HepG2 (cell line): Measurements from ENCODE around the gene LMF2. TPM values are rescaled to one million over a fixed set of nuclear protein-coding genes. Genes with fewer than 3 reads are reported as not detected.

Experiments used
- AGO1 ChIP-seq: fragments of 200-400 bp; formaldehyde crosslinking; IDR thresholded peaks from 2 replicates; pipeline ENCODE4 v1.6.1; 2017; ENCODE audit warnings: mild to moderate bottlenecking, low read depth, low read length, moderate library complexity; ENCODE audit not compliant: poor library complexity, severe bottlenecking
- ETS1 ChIP-seq: sonication (generic); formaldehyde crosslinking; IDR thresholded peaks from 2 replicates; pipeline ENCODE4 v1.4.0; 2020; ENCODE audit warnings: missing genetic modification reagents
- FOXP1 ChIP-seq, 2 experiments: fragments of 450-650 bp in 1 of 2; IDR thresholded peaks; 2 replicates each; pipeline ENCODE4 v1.6.1; 2017 to 2018; ENCODE audit warnings: antibody characterized with exemption in 1 of 2
- KDM5A ChIP-seq: fragments of 200-600 bp; sonication (generic); IDR thresholded peaks from 2 replicates; pipeline ENCODE4 v1.7.0; 2018; ENCODE audit warnings: antibody characterized with exemption, mild to moderate bottlenecking, low read length, borderline replicate concordance
- PAF1 ChIP-seq: IDR thresholded peaks from 2 replicates; pipeline ENCODE4 v1.6.1; 2016; ENCODE audit warnings: missing genetic modification reagents, missing compliant biosample characterization
- PHF20 ChIP-seq: sonication (generic); formaldehyde crosslinking; IDR thresholded peaks from 2 replicates; pipeline ENCODE4 v1.5.0; 2020; ENCODE audit warnings: mild to moderate bottlenecking, missing genetic modification reagents
- PRMT3 ChIP-seq: sonication (generic); formaldehyde crosslinking; IDR thresholded peaks from 2 replicates; pipeline ENCODE4 v1.8.1; 2022; ENCODE audit warnings: low read depth, mild to moderate bottlenecking, moderate library complexity, missing genetic modification reagents, borderline replicate concordance
- RNF219 ChIP-seq: sonication (generic); formaldehyde crosslinking; IDR thresholded peaks from 2 replicates; pipeline ENCODE4 v1.5.0; 2020; ENCODE audit warnings: mild to moderate bottlenecking, missing genetic modification reagents
- SIN3A ChIP-seq: IDR thresholded peaks from 2 replicates; pipeline ENCODE4 v1.6.1; 2011; ENCODE audit warnings: low read depth, mild to moderate bottlenecking, control low read depth, low read length, borderline replicate concordance
- SMAD1 ChIP-seq: sonication (generic); formaldehyde crosslinking; IDR thresholded peaks from 2 replicates; pipeline ENCODE4 v1.4.0; 2020; ENCODE audit warnings: missing genetic modification reagents, low read depth, mild to moderate bottlenecking, borderline replicate concordance
- SMAD9 ChIP-seq: sonication (generic); formaldehyde crosslinking; IDR thresholded peaks from 2 replicates; pipeline ENCODE4 v1.5.1; 2020; ENCODE audit warnings: mild to moderate bottlenecking, missing genetic modification reagents
- SOX13 ChIP-seq, 3 experiments: fragments of 450-650 bp in 1 of 3; sonication (generic) in 1 of 3; formaldehyde crosslinking in 1 of 3; IDR thresholded peaks in 2 of 3; conservative IDR thresholded peaks in 1 of 3; 2 replicates each; pipeline versions ENCODE4 v1.5.0 to v1.6.1; 2016 to 2020; ENCODE audit warnings: antibody characterized with exemption in 1 of 3, mild to moderate bottlenecking in 1 of 3, missing compliant biosample characterization in 1 of 3, missing genetic modification reagents in 1 of 3, moderate library complexity in 1 of 3
- SP5 ChIP-seq: IDR thresholded peaks from 2 replicates; pipeline ENCODE4 v1.6.1; 2016; ENCODE audit warnings: low read depth, borderline replicate concordance
- ZBTB7B ChIP-seq: sonication (generic); formaldehyde crosslinking; IDR thresholded peaks from 2 replicates; pipeline ENCODE4 v1.4.0; 2020; ENCODE audit warnings: missing genetic modification reagents
- ZNF18 ChIP-seq: sonication (generic); formaldehyde crosslinking; IDR thresholded peaks from 2 replicates; pipeline ENCODE4 v1.8.0; 2022; ENCODE audit warnings: mild to moderate bottlenecking, missing genetic modification reagents; ENCODE audit not compliant: insufficient replicate concordance
- ZNF205 ChIP-seq: IDR thresholded peaks from 2 replicates; pipeline ENCODE4 v1.6.1; 2018; ENCODE audit warnings: missing biosample characterization, missing genetic modification reagents
- ZNF264 ChIP-seq: sonication (generic); formaldehyde crosslinking; IDR thresholded peaks from 2 replicates; pipeline ENCODE4 v1.4.0; 2020; ENCODE audit warnings: missing genetic modification reagents
- ZNF589 ChIP-seq: sonication (generic); formaldehyde crosslinking; conservative IDR thresholded peaks from 2 replicates; pipeline ENCODE4 v1.8.0; 2022; ENCODE audit warnings: mild to moderate bottlenecking, moderate library complexity, missing genetic modification reagents
- ZNF749 ChIP-seq: sonication (generic); formaldehyde crosslinking; IDR thresholded peaks from 2 replicates; pipeline ENCODE4 v1.8.0; 2022; ENCODE audit warnings: mild to moderate bottlenecking, missing genetic modification reagents, moderate library complexity, borderline replicate concordance
- ZNF879 ChIP-seq: sonication (generic); formaldehyde crosslinking; IDR thresholded peaks from 2 replicates; pipeline ENCODE4 v1.8.1; 2023; ENCODE audit warnings: missing genetic modification reagents
- polyA plus RNA-seq, 8 experiments: library from polyadenylated mRNA; depleted of rRNA in 3 of 8; stranded (reverse) in 7 of 8; unstranded in 1 of 8; fragments of >200 nt; fragmentation: Illumina TruSeq in 4 of 8; extraction: Trizol in 4 of 8; gene quantifications; 2 replicates each; pipeline versions ENCODE4 v1.2.1 to v1.2.3, GENCODE V29; 2011 to 2016; ENCODE audit warnings: low read depth in 4 of 8, missing spikeins in 1 of 8, mixed read lengths in 1 of 8; ENCODE audit not compliant: insufficient read depth in 1 of 8
- total RNA-seq, 5 experiments: library from RNA; depleted of rRNA; stranded (reverse); fragments of >200 nt; fragmentation: Illumina TruSeq; extraction: Trizol; gene quantifications; 2 replicates each; pipeline ENCODE4 v1.2.3, GENCODE V29; 2016; ENCODE audit warnings: low read depth in 1 of 5
- TF ChIP-seq, protein P1 (sequence below): sonication (generic); formaldehyde crosslinking; IDR thresholded peaks from 2 replicates; pipeline ENCODE4 v1.4.0; 2020; ENCODE audit warnings: missing genetic modification reagents

Gene LMF2
- total and polyA plus RNA-seq, 2 of the 13 experiments (the other 11 are each of a cell fraction or from before 2014, with no cell fraction given): 23.3 to 30.6 TPM

- TF ChIP-seq SMAD1 (CRISPR knock-in tag) (no peak), SIN3A (no peak), PRMT3 (CRISPR knock-in tag) (no peak), ETS1 (no peak), ZNF264 (CRISPR knock-in tag) (no peak), ZNF205 (CRISPR knock-in tag) (no peak), PAF1 (CRISPR knock-in tag) (no peak), ZNF18 (no peak), FOXP1 (IDR thresholded peaks at IDR 0.05) (no peak), FOXP1 (CRISPR knock-in tag; IDR thresholded peaks at IDR 0.05) (no peak), ZBTB7B (CRISPR knock-in tag) (no peak), SP5 (CRISPR knock-in tag) (no peak), SMAD9 (CRISPR knock-in tag) (no peak), SOX13 (IDR thresholded peaks at IDR 0.05) (no peak), SOX13 (CRISPR knock-in tag; conservative IDR thresholded peaks at IDR 0.05 in 1 of 2, IDR thresholded peaks at IDR 0.05 in 1 of 2) (no peak), ZNF589 (CRISPR knock-in tag) (no peak), PHF20 (no peak), ZNF879 (CRISPR knock-in tag) (no peak), KDM5A (no peak), ZNF749 (CRISPR knock-in tag) (no peak), AGO1 (peak; percentile 22), RNF219 (CRISPR knock-in tag) (no peak)
- TF ChIP-seq, protein P1, sequence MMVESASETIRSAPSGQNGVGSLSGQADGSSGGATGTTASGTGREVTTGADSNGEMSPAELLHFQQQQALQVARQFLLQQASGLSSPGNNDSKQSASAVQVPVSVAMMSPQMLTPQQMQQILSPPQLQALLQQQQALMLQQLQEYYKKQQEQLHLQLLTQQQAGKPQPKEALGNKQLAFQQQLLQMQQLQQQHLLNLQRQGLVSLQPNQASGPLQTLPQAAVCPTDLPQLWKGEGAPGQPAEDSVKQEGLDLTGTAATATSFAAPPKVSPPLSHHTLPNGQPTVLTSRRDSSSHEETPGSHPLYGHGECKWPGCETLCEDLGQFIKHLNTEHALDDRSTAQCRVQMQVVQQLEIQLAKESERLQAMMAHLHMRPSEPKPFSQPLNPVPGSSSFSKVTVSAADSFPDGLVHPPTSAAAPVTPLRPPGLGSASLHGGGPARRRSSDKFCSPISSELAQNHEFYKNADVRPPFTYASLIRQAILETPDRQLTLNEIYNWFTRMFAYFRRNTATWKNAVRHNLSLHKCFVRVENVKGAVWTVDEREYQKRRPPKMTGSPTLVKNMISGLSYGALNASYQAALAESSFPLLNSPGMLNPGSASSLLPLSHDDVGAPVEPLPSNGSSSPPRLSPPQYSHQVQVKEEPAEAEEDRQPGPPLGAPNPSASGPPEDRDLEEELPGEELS: no peak
Measured at GRCh38 chr22:50482107-50483074, 25.1 kb downstream of the LMF2 start (continued).
